Liver (tissue), 9 donors: ENCODE data around the gene TMEM223. TPM values are rescaled to one million over a fixed set of nuclear protein-coding genes. Genes with fewer than 3 reads are reported as not detected.

ENCODE experiments used
- DNase-seq: peaks from one replicate; pipeline ENCODE4 v3.0.0-alpha.2; 2017; ENCODE audit warnings: low spot score
- H3K27ac ChIP-seq, 2 donors: one replicate each; pipeline ENCODE4 v1.7.0; 2013; ENCODE audit warnings: inconsistent platforms in 2 of 2, low read length in 2 of 2, control low read depth in 1 of 2, low read depth in 1 of 2, mild to moderate bottlenecking in 1 of 2
- H3K27me3 ChIP-seq, 4 donors: one replicate each; pipeline versions ENCODE4 v1.6.1 to v1.7.0; 2013; ENCODE audit warnings: low read length in 3 of 4, inconsistent platforms in 1 of 4, mild to moderate bottlenecking in 1 of 4, moderate library complexity in 1 of 4; ENCODE audit not compliant: control insufficient read depth in 4 of 4, insufficient read depth in 4 of 4
- H3K36me3 ChIP-seq, 4 donors: one replicate each; pipeline versions ENCODE4 v1.6.1 to v1.7.0; 2013; ENCODE audit warnings: low read length in 3 of 4, mild to moderate bottlenecking in 3 of 4, low read depth in 1 of 4, moderate library complexity in 1 of 4; ENCODE audit not compliant: control insufficient read depth in 4 of 4, insufficient read depth in 3 of 4
- H3K4me1 ChIP-seq, 4 donors: one replicate each; pipeline versions ENCODE4 v1.6.1 to v1.7.0; 2013; ENCODE audit warnings: low read length in 3 of 4, mild to moderate bottlenecking in 3 of 4, moderate library complexity in 1 of 4; ENCODE audit not compliant: control insufficient read depth in 4 of 4, insufficient read depth in 4 of 4
- H3K4me3 ChIP-seq, 3 donors: one replicate each; pipeline versions ENCODE4 v1.6.1 to v1.7.0; 2013; ENCODE audit warnings: low read length in 3 of 3, control low read depth in 1 of 3, low read depth in 1 of 3, mild to moderate bottlenecking in 1 of 3
- H3K9ac ChIP-seq, 2 donors: one replicate each; pipeline ENCODE4 v1.7.0; 2013; ENCODE audit warnings: low read length in 2 of 2, mild to moderate bottlenecking in 2 of 2, moderate library complexity in 2 of 2, control low read depth in 1 of 2, low read depth in 1 of 2
- H3K9me3 ChIP-seq, 4 donors: one replicate each; pipeline versions ENCODE4 v1.6.1 to v1.7.0; 2013; ENCODE audit warnings: low read length in 3 of 4; ENCODE audit not compliant: control insufficient read depth in 4 of 4
- EGR1 ChIP-seq, 2 donors: IDR thresholded peaks; 2 replicates each; pipeline ENCODE4 v1.6.1; 2016 to 2018; ENCODE audit warnings: antibody characterized with exemption in 2 of 2, low read depth in 2 of 2
- FOXA1 ChIP-seq: IDR thresholded peaks from 2 replicates; pipeline ENCODE4 v1.6.1; 2016; ENCODE audit warnings: antibody characterized with exemption
- FOXA2 ChIP-seq: IDR thresholded peaks from 2 replicates; pipeline ENCODE4 v1.6.1; 2016; ENCODE audit warnings: antibody characterized with exemption
- GABPA ChIP-seq, 2 donors: IDR thresholded peaks in 1 of 2; conservative IDR thresholded peaks in 1 of 2; 2 replicates each; pipeline ENCODE4 v1.6.1; 2016; ENCODE audit warnings: antibody characterized with exemption in 2 of 2, mild to moderate bottlenecking in 1 of 2, moderate library complexity in 1 of 2
- HNF4A ChIP-seq, 2 donors: conservative IDR thresholded peaks; 2 replicates each; pipeline ENCODE4 v1.6.1; 2016; ENCODE audit warnings: antibody characterized with exemption in 2 of 2, mild to moderate bottlenecking in 2 of 2
- HNF4G ChIP-seq: IDR thresholded peaks from 2 replicates; pipeline ENCODE4 v1.6.1; 2016; ENCODE audit warnings: antibody characterized with exemption
- JUND ChIP-seq, 2 donors: IDR thresholded peaks; 2 replicates each; pipeline ENCODE4 v1.6.1; 2016; ENCODE audit warnings: antibody characterized with exemption in 2 of 2
- MAX ChIP-seq: IDR thresholded peaks from 2 replicates; pipeline ENCODE4 v1.6.1; 2016; ENCODE audit warnings: antibody characterized with exemption
- NR2F2 ChIP-seq: IDR thresholded peaks from 2 replicates; pipeline ENCODE4 v1.6.1; 2016; ENCODE audit warnings: antibody characterized with exemption
- RAD21 ChIP-seq, 2 donors: IDR thresholded peaks; 2 replicates each; pipeline ENCODE4 v1.6.1; 2016; ENCODE audit warnings: antibody characterized with exemption in 2 of 2, mild to moderate bottlenecking in 2 of 2
- REST ChIP-seq: IDR thresholded peaks from 2 replicates; pipeline ENCODE4 v1.6.1; 2016; ENCODE audit warnings: antibody characterized with exemption, mild to moderate bottlenecking
- RXRA ChIP-seq, 2 donors: IDR thresholded peaks; 2 replicates each; pipeline ENCODE4 v1.6.1; 2017 to 2018; ENCODE audit warnings: antibody characterized with exemption in 2 of 2, mild to moderate bottlenecking in 1 of 2
- SP1 ChIP-seq: IDR thresholded peaks from 2 replicates; pipeline ENCODE4 v1.6.1; 2018; ENCODE audit warnings: antibody characterized with exemption, mild to moderate bottlenecking
- TAF1 ChIP-seq: conservative IDR thresholded peaks from 2 replicates; pipeline ENCODE4 v1.6.1; 2016; ENCODE audit warnings: antibody characterized with exemption, mild to moderate bottlenecking
- YY1 ChIP-seq: IDR thresholded peaks from 2 replicates; pipeline ENCODE4 v1.6.1; 2016; ENCODE audit warnings: antibody characterized with exemption, mild to moderate bottlenecking
- WGBS: extraction: QIAGEN DNeasy Blood & Tissue Kit; methylation state at CpG from one replicate; pipeline ENCODE4 v1.1.7; 2013; 5-methylcytosine and 5-hydroxymethylcytosine counted together
- polyA plus RNA-seq, 2 donors: library from polyadenylated mRNA; stranded (reverse) in 1 of 2; unstranded in 1 of 2; fragments of 200-250 nt in 1 of 2; fragments of >200 nt in 1 of 2; fragmentation: Nextera tagmentation in 1 of 2; extraction: Ambion mirVana in 1 of 2; gene quantifications; one replicate each; pipeline versions ENCODE4 v1.2.1 to v1.2.3, GENCODE V29; 2013 to 2015
- total RNA-seq, 2 donors: library from RNA; depleted of rRNA; stranded (reverse); fragments of >200 nt; gene quantifications; one replicate each; pipeline ENCODE4 v1.2.3, GENCODE V29; 2014
- TF ChIP-seq, protein P1 (sequence below): IDR thresholded peaks from 2 replicates; pipeline ENCODE4 v1.6.1; 2016; ENCODE audit warnings: antibody characterized with exemption
- TF ChIP-seq, protein P2 (sequence below): fragments of 150-350 bp; IDR thresholded peaks from 2 replicates; pipeline ENCODE4 v1.5.1; 2017; ENCODE audit warnings: improper control_type of control experiment, low read depth, low read length; ENCODE audit not compliant: missing input control
- donor health status: healthy.
- donor health status: healthy.
- donor health status: healthy.
- donor health status: healthy.
- donor health status: healthy.

The TMEM223 gene
- total and polyA plus RNA-seq, 4 donors: 9.2 to 23.8 (median 13.0) TPM

- no peak overlapping the region for H3K27ac ChIP-seq
- WGBS: 96% methylated on average over 10 of the region's 10 CpGs
- peaks cover 0 to 11% (median 8%) of the 10 kb centered on the region in 4 donors for H3K4me1 ChIP-seq
- H3K36me3 ChIP-seq: peaks cover 20 to 79% (median 63%) of the 10 kb centered on the region in 4 donors
- H3K4me3 ChIP-seq: no peak overlapping the region
- no peak for DNase-seq
- no peak overlapping the region for H3K9ac ChIP-seq
- H3K27me3 ChIP-seq: no peaks in the 10 kb centered on the region
- no peaks in the 10 kb centered on the region for H3K9me3 ChIP-seq
- TF ChIP-seq FOXA2 (no peak), GABPA (IDR thresholded peaks at IDR 0.05 in 1 of 2, conservative IDR thresholded peaks at IDR 0.05 in 1 of 2) (no peak), RAD21 (IDR thresholded peaks at IDR 0.05) (no peak), NR2F2 (no peak), HNF4A (conservative IDR thresholded peaks at IDR 0.05) (no peak)
- TF ChIP-seq, protein P1, sequence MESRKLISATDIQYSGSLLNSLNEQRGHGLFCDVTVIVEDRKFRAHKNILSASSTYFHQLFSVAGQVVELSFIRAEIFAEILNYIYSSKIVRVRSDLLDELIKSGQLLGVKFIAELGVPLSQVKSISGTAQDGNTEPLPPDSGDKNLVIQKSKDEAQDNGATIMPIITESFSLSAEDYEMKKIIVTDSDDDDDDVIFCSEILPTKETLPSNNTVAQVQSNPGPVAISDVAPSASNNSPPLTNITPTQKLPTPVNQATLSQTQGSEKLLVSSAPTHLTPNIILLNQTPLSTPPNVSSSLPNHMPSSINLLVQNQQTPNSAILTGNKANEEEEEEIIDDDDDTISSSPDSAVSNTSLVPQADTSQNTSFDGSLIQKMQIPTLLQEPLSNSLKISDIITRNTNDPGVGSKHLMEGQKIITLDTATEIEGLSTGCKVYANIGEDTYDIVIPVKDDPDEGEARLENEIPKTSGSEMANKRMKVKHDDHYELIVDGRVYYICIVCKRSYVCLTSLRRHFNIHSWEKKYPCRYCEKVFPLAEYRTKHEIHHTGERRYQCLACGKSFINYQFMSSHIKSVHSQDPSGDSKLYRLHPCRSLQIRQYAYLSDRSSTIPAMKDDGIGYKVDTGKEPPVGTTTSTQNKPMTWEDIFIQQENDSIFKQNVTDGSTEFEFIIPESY: no peak
Measured at GRCh38 chr11:62799486-62799885, 7.7 kb upstream of the TMEM223 start.

DNA sequence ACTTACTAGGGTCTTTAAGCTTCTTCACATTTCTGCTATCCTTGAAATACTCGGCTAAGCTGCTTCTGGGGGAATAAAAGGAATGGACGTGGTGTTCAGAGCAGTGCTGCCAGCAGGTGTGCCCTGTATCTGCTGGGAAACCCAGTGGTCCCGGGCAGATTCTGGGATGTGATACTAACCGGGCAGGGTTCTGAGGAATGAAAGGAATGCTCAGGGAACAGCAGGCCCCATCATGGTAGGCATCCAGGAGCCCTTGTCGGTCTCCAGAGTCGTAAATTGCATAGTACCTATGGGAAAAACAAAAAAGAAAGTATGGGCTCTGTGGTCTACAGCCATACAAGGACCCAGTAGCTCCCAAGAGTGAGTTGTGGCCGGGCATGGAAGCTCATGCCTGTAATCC lies 4.5 kb upstream of the TMEM223 start:
- Histone ChIP-seq H3K9me3 (no peaks in the 10 kb centered on the region), H3K27me3 (no peaks in the 10 kb centered on the region), H3K9ac (no peak overlapping the region), H3K27ac (no peak overlapping the region), H3K4me1 (peaks cover 0 to 8% (median 6%) of the 10 kb centered on the region in 4 donors), H3K36me3 (peaks cover 20 to 77% (median 61%) of the 10 kb centered on the region in 4 donors), H3K4me3 (no peak overlapping the region)
- 92% methylated on average over 7 of the region's 7 CpGs for WGBS
- DNase-seq: no peak
- TF ChIP-seq EGR1 (IDR thresholded peaks at IDR 0.05; ENCODE audit: low read depth in 2 of 2) (no peak), NR2F2 (no peak), FOXA2 (no peak), TAF1 (no peak), JUND (IDR thresholded peaks at IDR 0.05) (no peak), FOXA1 (no peak), GABPA (IDR thresholded peaks at IDR 0.05 in 1 of 2, conservative IDR thresholded peaks at IDR 0.05 in 1 of 2) (no peak), HNF4G (no peak), HNF4A (conservative IDR thresholded peaks at IDR 0.05) (no peak), RXRA (IDR thresholded peaks at IDR 0.05) (no peak), REST (no peak), MAX (no peak), RAD21 (IDR thresholded peaks at IDR 0.05) (no peak), YY1 (no peak), SP1 (no peak)
- TF ChIP-seq, protein P1: no peak
- TF ChIP-seq, protein P2, sequence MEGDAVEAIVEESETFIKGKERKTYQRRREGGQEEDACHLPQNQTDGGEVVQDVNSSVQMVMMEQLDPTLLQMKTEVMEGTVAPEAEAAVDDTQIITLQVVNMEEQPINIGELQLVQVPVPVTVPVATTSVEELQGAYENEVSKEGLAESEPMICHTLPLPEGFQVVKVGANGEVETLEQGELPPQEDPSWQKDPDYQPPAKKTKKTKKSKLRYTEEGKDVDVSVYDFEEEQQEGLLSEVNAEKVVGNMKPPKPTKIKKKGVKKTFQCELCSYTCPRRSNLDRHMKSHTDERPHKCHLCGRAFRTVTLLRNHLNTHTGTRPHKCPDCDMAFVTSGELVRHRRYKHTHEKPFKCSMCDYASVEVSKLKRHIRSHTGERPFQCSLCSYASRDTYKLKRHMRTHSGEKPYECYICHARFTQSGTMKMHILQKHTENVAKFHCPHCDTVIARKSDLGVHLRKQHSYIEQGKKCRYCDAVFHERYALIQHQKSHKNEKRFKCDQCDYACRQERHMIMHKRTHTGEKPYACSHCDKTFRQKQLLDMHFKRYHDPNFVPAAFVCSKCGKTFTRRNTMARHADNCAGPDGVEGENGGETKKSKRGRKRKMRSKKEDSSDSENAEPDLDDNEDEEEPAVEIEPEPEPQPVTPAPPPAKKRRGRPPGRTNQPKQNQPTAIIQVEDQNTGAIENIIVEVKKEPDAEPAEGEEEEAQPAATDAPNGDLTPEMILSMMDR: no peak
